ENCODE measurements around the gene MED9. TPM values are rescaled to one million over a fixed set of nuclear protein-coding genes. Genes with fewer than 3 reads are reported as not detected.

MED9 gene
- total and polyA plus RNA-seq, 2 donors (not counting 3 experiments of a cell fraction or from before 2014, with no cell fraction given): 15.1 to 18.2 TPM

GRCh38 chr17:17496189-17497064, 19.6 kb downstream of the MED9 start, which contains the start of gene RASD1:
Gene RASD1 (minus strand): TSS chr17:17496395. CDS start chr17:17496181, 214 bp downstream.
- CTCF ChIA-PET: interaction anchor here (0.6 to 3.1 kb wide), 58 partner anchors 9 to 1441 kb away, joined by 3 to 84 read pairs (median 4); partner anchors contain the start of gene PEMT
- no peaks in the 10 kb centered on the region for H4K20me1 ChIP-seq (replicated peaks; ENCODE audit: control insufficient read depth, extremely low read depth, insufficient read depth, low read length)
- TF ChIP-seq FOS (IDR thresholded peaks at IDR 0.05; ENCODE audit: borderline replicate concordance, insufficient read depth, low read length): no peak
- no peak for TF ChIP-seq MYC (IDR thresholded peaks at IDR 0.05; ENCODE audit: low read depth, low read length)
- TF ChIP-seq JUN (IDR thresholded peaks at IDR 0.05; ENCODE audit: borderline replicate concordance, insufficient read depth, insufficient read length, low read depth): no peak
- TF ChIP-seq POLR2AphosphoS5 (IDR thresholded peaks at IDR 0.05; ENCODE audit: insufficient read depth, low read depth, low read length): peak; percentile 94
- no peak for TF ChIP-seq GATA2 (IDR thresholded peaks at IDR 0.05; ENCODE audit: insufficient read depth, insufficient read length, low read depth, low read length)
- TF ChIP-seq MAX (IDR thresholded peaks at IDR 0.05; ENCODE audit: insufficient read depth, insufficient read length): no peak
- TF ChIP-seq EZH2 (IDR thresholded peaks at IDR 0.05; ENCODE audit: borderline replicate concordance, low read depth, low read length, severe bottlenecking): no peak
- peak; percentile 91 for TF ChIP-seq POLR2A (IDR thresholded peaks at IDR 0.05; ENCODE audit: low read depth, low read length)
- TF ChIP-seq CTCF (IDR thresholded peaks at IDR 0.05; ENCODE audit: extremely low read depth in 1 of 2, insufficient read depth in 1 of 2, low read depth in 1 of 2, low read length in 2 of 2): peak; percentile 79 to 93
- intact Hi-C loops (cut with micrococcal nuclease) (loop anchor here (1.0 to 10.0 kb wide), 8 partner anchors 50 to 418 kb away; partner anchors contain the start of gene PEMT), dilution Hi-C loops (cut with MboI; ENCODE audit: extremely low pct_ligation_motif_present, low sequenced_read_pairs) (no loop called here)
- peaks cover 13% of the 10 kb centered on the region for H3K4me1 ChIP-seq (ENCODE audit: control insufficient read depth, extremely low read depth, insufficient read depth, low read length)
- peak within 1 kb of the TSS; percentile 71 for H3K9ac ChIP-seq (replicated peaks; ENCODE audit: extremely low read depth, insufficient read depth, low read length)
- POLR2A ChIA-PET: interaction anchor here (0.5 to 2.7 kb wide), 24 partner anchors 8 to 476 kb away, joined by 3 to 11 read pairs (median 3); partner anchors contain the start of genes DRC3, PEMT and TOM1L2
- no peaks in the 10 kb centered on the region for H3K9me1 ChIP-seq (replicated peaks; ENCODE audit: control insufficient read depth, extremely low read depth, insufficient read depth, low read length)
- H3K4me3 ChIP-seq (replicated peaks in 1 of 3; ENCODE audit: insufficient read depth in 1 of 3, low read depth in 1 of 3, low read length in 3 of 3): peak within 1 kb of the TSS; percentile 39 to 74 (median 71)
- DNase-seq (ENCODE audit: low read depth, low spot score) (peak; percentile 77), FAIRE-seq (peak; percentile 84)
- no peaks in the 10 kb centered on the region for H3K27me3 ChIP-seq (ENCODE audit: control insufficient read depth in 2 of 2, insufficient read depth in 2 of 2, low read length in 2 of 2)
- H3K79me2 ChIP-seq (ENCODE audit: control insufficient read depth, insufficient read depth, low read length): no peaks in the 10 kb centered on the region
- no TSS peak for BruUV-seq (replicated peaks)
- no peaks in the 10 kb centered on the region for H3K9me3 ChIP-seq (replicated peaks; ENCODE audit: control insufficient read depth, insufficient read depth, low read length)
- peak within 1 kb of the TSS; percentile 79 for H3K4me2 ChIP-seq (ENCODE audit: insufficient read depth, low read length)
- H2AFZ ChIP-seq (ENCODE audit: low read depth, low read length): peak within 1 kb of the TSS; percentile 88
- peaks cover 3 to 4% of the 10 kb centered on the region in 2 experiments for H3K36me3 ChIP-seq (ENCODE audit: control insufficient read depth in 2 of 2, extremely low read depth in 1 of 2, insufficient read depth in 2 of 2, low read length in 2 of 2)
- peak within 1 kb of the TSS; percentile 71 for H3K27ac ChIP-seq (ENCODE audit: insufficient read depth, low read depth, low read length)

Measured in endothelial cell of umbilical vein (primary cell).